SW480 (cell line): Measurements from ENCODE around the gene TUBA4A.
A peak's percentile ranks its signal among the peaks of the same experiment; 100 is the strongest.

Experiments
- DNase-seq: peaks from one replicate; pipeline ENCODE4 v3.0.0-alpha.2; 2016; ENCODE audit warnings: low spot score

Gene TUBA4A

DNA sequence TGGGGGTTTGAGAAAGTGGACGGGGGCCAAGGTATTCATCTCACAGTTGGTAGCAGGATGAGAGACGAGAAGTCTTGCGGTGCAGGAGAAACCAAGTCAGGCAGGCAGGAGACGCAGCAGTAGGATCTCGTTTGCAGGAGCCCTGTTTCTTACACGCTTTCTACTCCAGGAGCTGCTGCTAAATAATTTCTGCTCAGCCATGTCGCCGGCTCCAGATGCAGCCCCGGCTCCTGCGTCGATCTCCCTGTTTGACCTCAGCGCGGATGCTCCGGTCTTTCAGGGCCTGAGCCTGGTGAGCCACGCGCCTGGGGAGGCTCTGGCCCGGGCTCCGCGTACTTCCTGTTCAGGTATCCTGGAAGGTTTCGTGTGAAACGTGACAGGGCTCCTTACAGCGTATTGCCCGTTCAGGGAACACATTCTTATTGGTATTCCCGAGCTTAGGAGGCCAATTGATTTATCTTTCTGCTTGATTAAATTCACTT is 23.6 kb downstream of the TUBA4A start:
- peak; percentile 65 for DNase-seq

- DNase-seq = peak; percentile 99
Measured at GRCh38 chr2:219229305-219230058, 24.2 kb downstream of the TUBA4A start, which contains the start of the genes ANKZF1 and ATG9A. Gene ANKZF1, plus strand, starts transcription at chr2:219229806. Its CDS starts 452 bp downstream, at chr2:219230258. Gene ATG9A, minus strand, starts transcription at chr2:219229636. Its CDS starts 1,612 bp downstream, at chr2:219228024.

DNA sequence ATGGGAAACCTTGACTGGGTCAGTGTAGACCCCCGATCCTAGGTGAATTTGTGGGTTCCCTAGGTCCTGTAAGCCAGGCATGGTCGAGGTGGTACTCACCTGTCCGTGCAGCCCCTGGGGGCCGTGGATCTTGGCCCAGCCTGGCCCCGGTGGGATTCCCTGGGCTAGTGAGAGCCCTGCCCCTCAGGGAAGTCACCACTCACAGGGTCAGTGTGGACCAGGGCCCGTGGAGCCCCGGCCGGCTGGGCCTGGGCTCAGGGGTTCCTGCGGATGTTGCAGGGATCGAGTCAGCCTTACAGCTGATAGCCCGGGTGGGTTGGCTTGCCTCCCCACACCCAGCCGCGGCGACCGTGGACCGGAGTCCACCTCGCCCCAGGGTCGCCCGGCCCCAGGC is 24.8 kb downstream of the TUBA4A start:
- no peak for DNase-seq

- no peak for DNase-seq
Measured at GRCh38 chr2:219228041-219228910, 25.4 kb downstream of the TUBA4A start.

- no peak for DNase-seq
Measured at GRCh38 chr2:219225350-219225749, 28.4 kb downstream of the TUBA4A start.

GRCh38 chr2:219223831-219224610 is 29.7 kb downstream of the TUBA4A start:
- no peak for DNase-seq

DNA sequence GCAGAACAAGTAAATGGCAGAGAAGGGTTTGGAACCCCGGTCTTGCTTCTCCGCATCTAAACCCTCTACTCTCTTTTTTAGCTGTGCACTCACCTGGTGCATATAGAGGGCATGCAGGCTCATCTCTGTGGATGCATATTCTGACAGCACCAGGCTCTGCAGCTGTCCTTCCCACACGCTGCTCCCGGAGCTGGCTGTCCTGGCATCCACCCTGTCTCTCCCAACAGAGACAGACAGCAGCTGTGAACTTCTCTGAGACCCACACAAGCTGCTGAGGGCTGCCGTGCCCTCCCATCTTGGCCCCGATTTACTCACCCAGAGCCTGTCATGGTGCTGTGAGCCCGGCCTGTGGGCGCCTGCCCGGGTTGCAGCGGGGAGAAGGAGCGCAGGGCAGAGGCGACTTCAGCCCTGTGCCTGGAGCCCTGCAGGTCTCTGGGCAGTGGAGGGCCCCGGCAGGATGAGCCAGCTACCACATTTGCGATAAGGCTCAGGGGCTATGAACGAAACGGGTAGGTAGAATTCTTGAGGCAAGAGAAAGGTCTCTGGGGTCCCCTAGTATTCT is 31.7 kb downstream of the TUBA4A start:
- DNase-seq = no peak

GRCh38 chr2:219220652-219221402 is 32.9 kb downstream of the TUBA4A start:
- no peak for DNase-seq

- no peak for DNase-seq
Measured at GRCh38 chr2:219219784-219220532, 33.8 kb downstream of the TUBA4A start.

- peak; percentile 91 for DNase-seq
Measured at GRCh38 chr2:219218732-219219701, 34.7 kb downstream of the TUBA4A start, which contains the start of gene ABCB6. Gene ABCB6, minus strand, starts transcription at chr2:219218958. Its CDS starts 285 bp downstream, at chr2:219218673.

- peak; percentile 72 for DNase-seq
Measured at GRCh38 chr2:219218217-219218731, 35.4 kb downstream of the TUBA4A start.

DNA sequence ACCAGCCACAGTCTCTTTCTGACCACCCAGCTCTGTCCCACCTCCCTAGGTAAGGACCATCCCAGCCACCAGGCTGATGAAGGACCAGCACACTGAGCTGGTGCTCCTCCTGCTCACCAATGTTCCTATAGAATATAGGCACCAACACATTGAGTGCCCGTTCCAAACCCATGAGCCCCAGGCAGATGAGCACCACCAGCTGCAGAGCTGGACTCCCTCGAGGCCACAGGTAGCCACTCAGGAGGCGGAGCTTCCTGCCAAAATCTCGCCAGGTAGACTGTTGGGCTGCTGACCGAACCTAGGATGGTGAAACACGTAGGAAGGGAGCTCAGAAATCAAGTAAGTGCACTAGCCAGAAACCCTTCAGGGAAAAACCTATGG is 37.2 kb downstream of the TUBA4A start:
- no peak for DNase-seq

DNA sequence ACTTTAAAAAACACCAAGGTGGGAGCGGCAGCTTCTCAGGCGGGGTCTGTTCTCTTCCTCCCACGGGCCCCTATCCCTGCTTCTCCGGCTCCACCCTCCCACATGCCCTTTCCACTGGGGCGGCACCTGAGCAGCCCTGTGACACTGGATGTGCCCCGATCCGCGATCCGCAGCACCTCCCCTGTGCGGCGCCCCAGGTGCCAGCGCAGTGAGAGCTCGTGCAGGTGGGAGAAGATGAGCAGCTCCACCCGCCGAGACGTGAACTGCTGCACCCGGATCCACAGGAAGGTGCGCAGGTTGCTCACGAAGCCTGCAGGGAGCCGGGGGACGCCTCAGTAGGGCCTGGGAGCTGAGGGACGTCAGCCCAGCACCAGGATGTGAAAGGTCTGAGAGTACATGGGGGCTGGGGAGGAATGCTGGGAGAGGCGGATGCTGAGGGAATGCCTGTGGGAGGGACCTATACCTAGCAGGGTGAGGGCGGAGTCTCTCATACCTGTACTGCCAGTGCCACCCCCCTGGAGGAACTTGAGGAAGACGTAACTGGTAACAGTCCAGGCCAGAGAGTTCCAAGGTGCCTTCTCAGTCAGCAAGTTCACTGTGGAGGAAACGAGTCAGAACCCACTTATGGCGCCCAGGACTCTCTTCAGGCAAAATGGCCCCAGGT is 37.7 kb downstream of the TUBA4A start:
- DNase-seq = no peak

- DNase-seq = no peak
Measured at GRCh38 chr2:219214786-219215185, 38.9 kb downstream of the TUBA4A start.

GRCh38 chr2:219214141-219214540 is 39.6 kb downstream of the TUBA4A start:
- no peak for DNase-seq

- no peak for DNase-seq
Measured at GRCh38 chr2:219213486-219214071, 40.1 kb downstream of the TUBA4A start.

DNA sequence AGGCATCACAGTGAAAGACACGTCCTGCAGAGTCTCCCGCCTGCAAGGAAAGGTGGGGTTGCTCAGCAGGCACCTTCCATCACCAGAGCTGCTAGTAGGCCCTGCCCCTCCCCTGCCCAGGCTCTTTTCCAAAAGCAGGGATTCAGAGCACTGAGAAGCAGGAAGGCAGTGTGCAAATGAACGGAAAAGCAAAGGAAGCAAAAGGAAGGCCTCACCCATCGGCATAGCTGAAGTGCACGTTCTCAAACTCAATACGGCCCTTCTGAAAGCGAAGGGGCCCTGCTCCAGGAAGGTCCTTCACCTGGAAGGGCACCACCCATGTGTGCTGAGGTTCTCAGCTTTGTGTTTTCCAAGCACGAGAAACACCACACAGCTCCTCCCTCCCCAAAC is 40.7 kb downstream of the TUBA4A start:
- DNase-seq = no peak

DNA sequence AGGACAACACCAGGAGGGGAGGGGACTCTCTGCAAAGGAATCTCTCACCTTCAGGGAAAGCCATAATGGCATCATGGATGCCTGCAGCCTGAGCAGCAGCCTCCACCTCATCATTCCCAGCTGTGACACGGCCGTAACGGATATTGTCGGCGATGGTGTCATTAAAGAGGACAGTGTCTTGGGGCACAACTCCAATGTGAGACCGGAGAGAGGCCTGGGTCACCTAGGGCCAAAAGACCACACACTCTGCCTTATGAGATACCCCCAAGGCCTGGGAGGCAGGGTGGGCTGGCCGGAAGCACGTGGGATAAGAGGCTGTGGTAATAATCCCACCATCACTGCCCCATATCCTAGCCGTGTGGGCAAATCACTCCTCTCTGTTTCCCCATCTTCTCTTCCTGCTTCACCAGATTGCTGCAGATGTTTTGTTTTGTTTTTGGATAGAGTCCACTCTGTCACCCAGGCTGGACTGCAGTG is 42.8 kb downstream of the TUBA4A start:
- no peak for DNase-seq
